HG03442 (cell line): ENCODE results near the gene STOX2.

Experiments used
- ATAC-seq: cut with Tn5 transposase; IDR thresholded peaks from one replicate; pipeline ENCODE4 v1.9.1; 2021; ENCODE audit warnings: mild to moderate bottlenecking, moderate library complexity; ENCODE audit not compliant: unreplicated experiment

Gene STOX2

DNA sequence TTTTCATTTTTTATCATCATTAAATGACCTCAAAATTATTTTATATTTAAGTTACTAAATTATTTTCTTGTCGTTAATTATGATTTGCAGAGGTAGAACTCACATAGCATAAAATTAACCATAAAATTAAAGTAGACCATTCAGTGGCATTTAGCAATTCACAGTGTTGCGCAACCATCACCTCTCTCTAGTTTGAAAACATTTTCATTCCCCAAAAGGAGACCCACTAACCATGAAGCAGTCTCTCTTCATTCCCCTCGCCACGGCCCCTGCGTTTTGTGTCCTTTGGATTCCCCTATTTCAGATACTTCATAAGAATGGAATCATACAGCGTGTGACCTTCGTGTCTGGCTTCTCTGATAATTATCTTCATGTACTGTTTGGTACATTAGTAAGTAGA lies 157.7 kb downstream of the STOX2 start:
- ATAC-seq, result no peak

DNA sequence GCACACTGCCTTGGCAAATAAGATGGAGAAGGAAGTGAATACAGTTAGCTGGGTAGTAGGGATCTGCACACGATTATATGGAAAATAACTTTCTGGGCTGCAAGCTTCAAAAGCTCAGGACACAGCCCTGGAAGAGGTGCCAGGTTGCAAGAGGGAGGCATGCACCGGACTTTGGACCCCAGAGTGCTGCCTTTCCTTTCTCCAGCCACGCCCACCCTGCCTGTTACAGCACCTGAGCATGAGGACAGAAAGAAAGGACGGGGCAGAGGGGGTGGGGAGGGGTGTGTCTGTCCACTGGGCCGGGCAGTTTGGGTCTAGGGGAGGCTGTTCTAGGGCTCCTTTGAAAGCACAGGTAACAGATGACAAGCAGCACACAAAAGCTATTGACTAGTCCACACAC lies 159.8 kb downstream of the STOX2 start:
- no peak for ATAC-seq

GRCh38 chr4:184066584-184067300 lies 161.6 kb downstream of the STOX2 start:
- no peak for ATAC-seq

GRCh38 chr4:184067931-184068554 lies 162.9 kb downstream of the STOX2 start:
- no peak for ATAC-seq
